ENCODE measurements around the gene ZEB1.

ZEB1 gene

GRCh38 chr10:31490858-31491504 lies 172.0 kb downstream of the ZEB1 start:
- no peak for TF ChIP-seq FOXP2 (optimal IDR thresholded peaks at IDR 0.05; ENCODE audit: control extremely low read depth, extremely low read length, insufficient read depth)
- TF ChIP-seq EZH2 (IDR thresholded peaks at IDR 0.05), result no peak
- no peak for TF ChIP-seq POLR2AphosphoS5 (IDR thresholded peaks at IDR 0.05; ENCODE audit: borderline replicate concordance, low read depth, low read length)
- no peaks in the 10 kb centered on the region for H3K9me3 ChIP-seq (ENCODE audit: low read depth, low read length)
- no peaks in the 10 kb centered on the region for H3K36me3 ChIP-seq (ENCODE audit: insufficient read depth, low read length)
- H3K4me3 ChIP-seq, result no peak overlapping the region
- H3K9ac ChIP-seq (ENCODE audit: insufficient read length), result no peak overlapping the region
- no peak for DNase-seq (ENCODE audit: low read depth, low spot score)
- no peak overlapping the region for H3K27ac ChIP-seq

DNA sequence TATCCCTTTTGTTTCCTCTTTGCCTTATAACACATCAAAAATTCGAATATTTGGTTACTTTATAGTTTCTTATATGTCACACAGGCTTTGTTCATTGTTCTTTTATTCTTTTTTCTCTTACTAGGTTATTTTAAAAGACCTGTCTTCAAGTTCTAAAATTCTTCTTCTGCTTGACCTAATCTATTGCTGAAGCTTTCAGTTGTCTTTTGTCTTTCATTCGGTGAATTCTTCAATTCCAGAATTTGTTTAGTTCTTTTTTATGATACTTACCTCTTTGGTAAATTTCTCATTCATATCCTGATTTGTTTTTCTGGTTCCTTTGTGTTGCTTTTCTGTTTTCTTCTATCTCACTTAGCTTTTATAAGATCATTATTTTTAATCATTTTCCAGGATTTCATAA lies 188.4 kb downstream of the ZEB1 start:
- Histone ChIP-seq H3K9ac (ENCODE audit: insufficient read length) (no peak overlapping the region), H3K4me3 (no peak overlapping the region), H3K36me3 (ENCODE audit: insufficient read depth, low read length) (no peaks in the 10 kb centered on the region), H3K9me3 (ENCODE audit: low read depth, low read length) (no peaks in the 10 kb centered on the region), H3K27ac (no peak overlapping the region)
- TF ChIP-seq FOXP2 (optimal IDR thresholded peaks at IDR 0.05; ENCODE audit: control extremely low read depth, extremely low read length, insufficient read depth), result no peak
- TF ChIP-seq EZH2 (IDR thresholded peaks at IDR 0.05), result no peak
- no peak for TF ChIP-seq POLR2AphosphoS5 (IDR thresholded peaks at IDR 0.05; ENCODE audit: borderline replicate concordance, low read depth, low read length)
- DNase-seq (ENCODE audit: low read depth, low spot score), result no peak

DNA sequence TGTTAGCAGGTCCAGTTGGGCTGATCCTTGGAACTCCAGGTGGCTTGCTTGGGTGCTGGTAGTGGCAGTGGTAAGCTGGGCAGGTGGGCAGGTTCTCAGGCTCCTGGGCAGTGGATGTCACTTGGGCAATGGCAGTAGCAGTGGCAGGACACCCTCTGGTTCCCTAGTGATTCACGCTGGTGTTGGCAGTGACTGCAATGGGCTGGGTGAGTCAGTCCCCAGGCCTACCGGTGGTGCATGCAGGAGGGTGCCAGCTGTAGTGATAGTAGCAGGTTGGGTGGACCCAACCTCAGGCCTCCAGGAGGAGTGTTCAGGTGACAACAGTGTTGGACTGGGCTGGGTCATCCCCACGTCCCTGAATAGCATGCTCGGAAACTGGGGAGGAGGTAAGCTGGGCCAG lies 189.2 kb downstream of the ZEB1 start:
- TF ChIP-seq POLR2AphosphoS5 (IDR thresholded peaks at IDR 0.05; ENCODE audit: borderline replicate concordance, low read depth, low read length) (no peak), EZH2 (IDR thresholded peaks at IDR 0.05) (no peak), FOXP2 (optimal IDR thresholded peaks at IDR 0.05; ENCODE audit: control extremely low read depth, extremely low read length, insufficient read depth) (no peak)
- no peaks in the 10 kb centered on the region for H3K36me3 ChIP-seq (ENCODE audit: insufficient read depth, low read length)
- DNase-seq (ENCODE audit: low read depth, low spot score), result no peak
- H3K27ac ChIP-seq, result no peak overlapping the region
- no peak overlapping the region for H3K4me3 ChIP-seq
- no peak overlapping the region for H3K9ac ChIP-seq (ENCODE audit: insufficient read length)
- no peaks in the 10 kb centered on the region for H3K9me3 ChIP-seq (ENCODE audit: low read depth, low read length)

DNA sequence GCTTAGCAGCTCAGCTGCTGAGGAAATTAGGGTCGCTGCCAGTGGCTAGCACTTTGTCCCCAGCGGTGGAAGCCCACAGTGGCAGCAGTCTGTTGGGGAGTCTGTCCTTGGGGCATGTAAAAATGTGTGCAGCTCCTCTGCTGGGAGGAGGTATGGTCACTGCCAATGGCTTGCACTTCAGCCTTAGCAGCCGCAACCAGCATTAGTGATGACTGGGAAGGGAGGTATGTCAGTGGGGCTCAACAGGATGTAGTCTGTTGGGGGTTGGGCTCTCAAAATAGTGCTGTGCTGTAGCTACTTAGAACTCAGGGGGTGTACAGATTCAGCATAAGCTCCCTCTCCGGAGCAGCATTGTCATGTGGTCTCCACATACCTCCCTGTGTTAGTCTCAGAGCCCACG lies 189.9 kb downstream of the ZEB1 start:
- H3K27ac ChIP-seq, result no peak overlapping the region
- H3K9ac ChIP-seq (ENCODE audit: insufficient read length), result no peak overlapping the region
- DNase-seq (ENCODE audit: low read depth, low spot score), result no peak
- H3K4me3 ChIP-seq, result no peak overlapping the region
- H3K36me3 ChIP-seq (ENCODE audit: insufficient read depth, low read length), result no peaks in the 10 kb centered on the region
- TF ChIP-seq POLR2AphosphoS5 (IDR thresholded peaks at IDR 0.05; ENCODE audit: borderline replicate concordance, low read depth, low read length), result no peak
- no peak for TF ChIP-seq FOXP2 (optimal IDR thresholded peaks at IDR 0.05; ENCODE audit: control extremely low read depth, extremely low read length, insufficient read depth)
- no peak for TF ChIP-seq EZH2 (IDR thresholded peaks at IDR 0.05)
- no peaks in the 10 kb centered on the region for H3K9me3 ChIP-seq (ENCODE audit: low read depth, low read length)

- no peaks in the 10 kb centered on the region for H3K36me3 ChIP-seq (ENCODE audit: insufficient read depth, low read length)
- H3K4me3 ChIP-seq, result no peak overlapping the region
- no peak overlapping the region for H3K27ac ChIP-seq
- DNase-seq (ENCODE audit: low read depth, low spot score), result no peak
- H3K9me3 ChIP-seq (ENCODE audit: low read depth, low read length), result no peaks in the 10 kb centered on the region
- H3K9ac ChIP-seq (ENCODE audit: insufficient read length), result no peak overlapping the region
- TF ChIP-seq EZH2 (IDR thresholded peaks at IDR 0.05) (no peak), FOXP2 (optimal IDR thresholded peaks at IDR 0.05; ENCODE audit: control extremely low read depth, extremely low read length, insufficient read depth) (no peak), POLR2AphosphoS5 (IDR thresholded peaks at IDR 0.05; ENCODE audit: borderline replicate concordance, low read depth, low read length) (no peak)
Observed at GRCh38 chr10:31509989-31510388, 191.0 kb downstream of the ZEB1 start.

DNA sequence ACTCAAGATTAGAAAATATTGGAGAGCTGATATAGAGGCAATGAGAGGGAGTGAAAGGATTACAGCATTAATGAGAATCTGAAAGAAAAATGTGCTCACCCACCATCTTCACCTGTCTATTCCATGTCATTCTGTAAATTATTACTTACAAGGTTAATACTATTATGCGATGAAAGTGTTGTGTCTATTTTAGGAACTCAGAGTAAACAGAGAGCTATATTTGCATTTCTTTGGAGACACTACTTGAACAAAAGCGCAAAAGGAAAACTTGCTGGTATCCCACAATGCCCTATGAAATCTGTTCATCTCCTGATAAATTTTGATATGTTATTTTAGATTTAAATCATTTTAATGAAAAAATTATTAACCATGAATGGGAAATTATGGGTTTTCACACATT lies 196.1 kb downstream of the ZEB1 start:
- no peaks in the 10 kb centered on the region for H3K36me3 ChIP-seq (ENCODE audit: insufficient read depth, low read length)
- no peaks in the 10 kb centered on the region for H3K9me3 ChIP-seq (ENCODE audit: low read depth, low read length)
- TF ChIP-seq FOXP2 (optimal IDR thresholded peaks at IDR 0.05; ENCODE audit: control extremely low read depth, extremely low read length, insufficient read depth), result no peak
- TF ChIP-seq POLR2AphosphoS5 (IDR thresholded peaks at IDR 0.05; ENCODE audit: borderline replicate concordance, low read depth, low read length), result no peak
- TF ChIP-seq EZH2 (IDR thresholded peaks at IDR 0.05), result no peak

GRCh38 chr10:31515819-31516402 lies 196.9 kb downstream of the ZEB1 start:
- H3K4me3 ChIP-seq, result no peak overlapping the region
- H3K9me3 ChIP-seq (ENCODE audit: low read depth, low read length), result no peaks in the 10 kb centered on the region
- H3K27ac ChIP-seq, result no peak overlapping the region
- no peak for DNase-seq (ENCODE audit: low read depth, low spot score)
- no peaks in the 10 kb centered on the region for H3K36me3 ChIP-seq (ENCODE audit: insufficient read depth, low read length)
- TF ChIP-seq FOXP2 (optimal IDR thresholded peaks at IDR 0.05; ENCODE audit: control extremely low read depth, extremely low read length, insufficient read depth) (no peak), EZH2 (IDR thresholded peaks at IDR 0.05) (no peak), POLR2AphosphoS5 (IDR thresholded peaks at IDR 0.05; ENCODE audit: borderline replicate concordance, low read depth, low read length) (no peak)
- no peak overlapping the region for H3K9ac ChIP-seq (ENCODE audit: insufficient read length)

More for the DNA sequence above, 196.1 kb downstream of the ZEB1 start:
- Histone ChIP-seq H3K27ac (no peak overlapping the region), H3K9ac (ENCODE audit: insufficient read length) (no peak overlapping the region), H3K4me3 (no peak overlapping the region)
- DNase-seq (ENCODE audit: low read depth, low spot score), result no peak

DNA sequence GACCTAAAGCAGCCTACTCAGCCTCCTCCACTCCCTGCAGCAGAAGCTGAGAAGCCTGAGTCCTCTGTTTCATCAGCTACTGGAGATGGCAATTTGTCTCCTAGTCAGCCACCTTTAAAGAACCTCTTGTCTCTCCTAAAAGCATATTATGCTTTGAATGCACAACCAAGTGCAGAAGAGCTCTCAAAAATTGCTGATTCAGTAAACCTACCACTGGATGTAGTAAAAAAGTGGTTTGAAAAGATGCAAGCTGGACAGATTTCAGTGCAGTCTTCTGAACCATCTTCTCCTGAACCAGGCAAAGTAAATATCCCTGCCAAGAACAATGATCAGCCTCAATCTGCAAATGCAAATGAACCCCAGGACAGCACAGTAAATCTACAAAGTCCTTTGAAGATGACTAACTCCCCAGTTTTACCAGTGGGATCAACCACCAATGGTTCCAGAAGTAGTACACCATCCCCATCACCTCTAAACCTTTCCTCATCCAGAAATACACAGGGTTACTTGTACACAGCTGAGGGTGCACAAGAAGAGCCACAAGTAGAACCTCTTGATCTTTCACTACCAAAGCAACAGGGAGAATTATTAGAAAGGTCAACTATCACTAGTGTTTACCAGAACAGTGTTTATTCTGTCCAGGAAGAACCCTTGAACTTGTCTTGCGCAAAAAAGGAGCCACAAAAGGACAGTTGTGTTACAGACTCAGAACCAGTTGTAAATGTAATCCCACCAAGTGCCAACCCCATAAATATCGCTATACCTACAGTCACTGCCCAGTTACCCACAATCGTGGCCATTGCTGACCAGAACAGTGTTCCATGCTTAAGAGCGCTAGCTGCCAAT lies 202.2 kb downstream of the ZEB1 start:
- no peak overlapping the region for H3K27ac ChIP-seq
- no peak for TF ChIP-seq FOXP2 (optimal IDR thresholded peaks at IDR 0.05; ENCODE audit: control extremely low read depth, extremely low read length, insufficient read depth)
- no peak for TF ChIP-seq EZH2 (IDR thresholded peaks at IDR 0.05)
- peak; percentile 21; the same call in 1 of the 2 replicates for TF ChIP-seq POLR2AphosphoS5 (IDR thresholded peaks at IDR 0.05; ENCODE audit: borderline replicate concordance, low read depth, low read length)
- no peaks in the 10 kb centered on the region for H3K36me3 ChIP-seq (ENCODE audit: insufficient read depth, low read length)
- H3K4me3 ChIP-seq, result no peak overlapping the region
- H3K9me3 ChIP-seq (ENCODE audit: low read depth, low read length), result no peaks in the 10 kb centered on the region
- peak; percentile 28 for DNase-seq (ENCODE audit: low read depth, low spot score)
- H3K9ac ChIP-seq (ENCODE audit: insufficient read length), result no peak overlapping the region
